NCI-H2029 (cell line): ENCODE data around the gene VPS4A.

Source experiments
- DNase-seq: peaks from one replicate; lab custom pipeline; 2025; lab: John Stamatoyannopoulos, UW

VPS4A gene

GRCh38 chr16:69366431-69366830 is 55.3 kb downstream of the VPS4A start:
- no peak for DNase-seq

- no peak for DNase-seq
These were observed 56.8 kb downstream of the VPS4A start for GRCh38 chr16:69367980-69368379.

GRCh38 chr16:69368866-69369265 is 57.7 kb downstream of the VPS4A start:
- no peak for DNase-seq

- DNase-seq, result no peak
These were observed 60.4 kb downstream of the VPS4A start for GRCh38 chr16:69371564-69371963.

GRCh38 chr16:69373019-69373418 is 61.9 kb downstream of the VPS4A start:
- DNase-seq, result no peak
